ENCODE data around the gene WWC1. TPM values are rescaled to one million over a fixed set of nuclear protein-coding genes. Genes with fewer than 3 reads are reported as not detected.

The WWC1 gene
- total and polyA plus RNA-seq, 10 of the 15 experiments (the other 5 are each of a cell fraction or from before 2014, with no cell fraction given), result 0.50 to 7.8 (median 2.5) TPM

- no peak for TF ChIP-seq ZZZ3 (IDR thresholded peaks at IDR 0.05; ENCODE audit: control insufficient read depth, insufficient read length, low read depth)
These were observed 21.3 kb downstream of the WWC1 start (continued) for GRCh38 chr5:168312606-168313295.

- H3K4me2 ChIP-seq (ENCODE audit: control insufficient read depth, insufficient read depth), result no peak overlapping the region
- no peak overlapping the region for H2AFZ ChIP-seq (ENCODE audit: control insufficient read depth, low read depth, low read length)
- H3K27ac ChIP-seq (ENCODE audit: control insufficient read depth, insufficient read depth), result no peak overlapping the region
- WGBS (ENCODE audit: insufficient coverage, insufficient replicate concordance, low lambda C conversion rate, missing lambda C conversion rate), result 69% methylated on average over 7 of the region's 7 CpGs
- peaks cover 12% of the 10 kb centered on the region for H3K4me1 ChIP-seq (ENCODE audit: control insufficient read depth, insufficient read depth, low read length)
- no peaks in the 10 kb centered on the region for H3K36me3 ChIP-seq (ENCODE audit: control insufficient read depth in 2 of 2, insufficient read depth in 2 of 2, low read length in 1 of 2)
- POLR2A ChIA-PET, result no interaction called here
- FAIRE-seq (no peak), ATAC-seq (no peak), DNase-seq (ENCODE audit: low read depth, low spot score) (no peak)
- no peaks in the 10 kb centered on the region for H3K9me3 ChIP-seq (replicated peaks; ENCODE audit: control insufficient read depth, insufficient read depth, low read length)
- SMC1A ChIA-PET (ENCODE audit: uncharacterized antibody, unreplicated experiment), result no interaction called here
- in situ Hi-C loops (cut with MboI), result no loop called here
- CTCF ChIA-PET, result interaction anchor here (0.6 kb wide), 1 partner anchor 135 kb away, joined by 3 read pairs; no protein-coding TSS in a partner anchor
- RAD21 ChIA-PET (ENCODE audit: unreplicated experiment), result interaction anchor here (0.7 kb wide), 1 partner anchor 673 kb away, joined by 3 read pairs; no protein-coding TSS in a partner anchor
- no peak overlapping the region for H3K4me3 ChIP-seq
- H3K27me3 ChIP-seq (replicated peaks in 1 of 2; ENCODE audit: control insufficient read depth in 2 of 2, insufficient read depth in 2 of 2, low read length in 1 of 2), result no peaks in the 10 kb centered on the region
- no peaks in the 10 kb centered on the region for H3K79me2 ChIP-seq (ENCODE audit: control insufficient read depth, insufficient read depth, low read length)
- intact Hi-C loops (cut with micrococcal nuclease; ENCODE audit: unreplicated experiment), result no loop called here
- no TSS peak for BruUV-seq (replicated peaks)
- no peak overlapping the region for H3K9ac ChIP-seq (ENCODE audit: control insufficient read depth, insufficient read depth, low read length)
- no peaks in the 10 kb centered on the region for H4K20me1 ChIP-seq (ENCODE audit: control insufficient read depth, insufficient read depth)
- TF ChIP-seq BCLAF1 (IDR thresholded peaks at IDR 0.05) (no peak), POLR2AphosphoS2 (IDR thresholded peaks at IDR 0.05; ENCODE audit: low read depth, low read length) (no peak), IRF5 (IDR thresholded peaks at IDR 0.05; ENCODE audit: borderline replicate concordance) (no peak), PML (IDR thresholded peaks at IDR 0.05; ENCODE audit: low read length) (no peak), NFIC (IDR thresholded peaks at IDR 0.05; ENCODE audit: low read depth, low read length) (no peak), SUPT20H (IDR thresholded peaks at IDR 0.05; ENCODE audit: borderline replicate concordance, control insufficient read depth, low read depth, low read length) (no peak), PRDM15 (CRISPR knock-in tag; IDR thresholded peaks at IDR 0.05) (no peak), FOXM1 (IDR thresholded peaks at IDR 0.05; ENCODE audit: low read depth, low read length) (no peak), RAD51 (IDR thresholded peaks at IDR 0.05) (no peak), CBX5 (IDR thresholded peaks at IDR 0.05; ENCODE audit: low read depth) (no peak), ESRRA (IDR thresholded peaks at IDR 0.05; ENCODE audit: low read length) (no peak), KDM1A (IDR thresholded peaks at IDR 0.05; ENCODE audit: borderline replicate concordance) (no peak)
These were observed 22.3 kb downstream of the WWC1 start for GRCh38 chr5:168313596-168314204.
